GM18867 (cell line): ENCODE results near the gene FOXN3.

ENCODE experiments used
- ATAC-seq: cut with Tn5 transposase; IDR thresholded peaks from one replicate; pipeline ENCODE4 v1.9.1; 2021; ENCODE audit warnings: mild to moderate bottlenecking, moderate library complexity; ENCODE audit not compliant: unreplicated experiment

Gene FOXN3

DNA sequence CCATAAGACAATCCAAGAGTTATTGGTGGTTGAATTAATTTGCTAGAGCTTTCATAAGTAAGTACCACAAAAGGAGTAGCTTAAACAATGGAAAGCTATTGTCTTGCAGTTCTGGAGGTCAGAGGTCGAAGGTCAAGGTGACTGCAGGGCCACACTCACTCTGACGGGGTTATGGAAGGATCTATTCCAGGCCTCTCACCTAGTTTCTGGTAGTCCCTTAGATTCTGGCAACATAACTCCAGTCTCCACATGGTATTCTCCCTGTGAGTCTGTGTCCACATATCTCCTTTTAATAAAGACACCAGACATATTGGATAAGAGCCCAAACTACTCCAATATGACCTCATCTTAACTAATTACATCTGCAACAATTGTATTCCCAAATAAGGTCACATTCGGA is 273.4 kb downstream of the FOXN3 start:
- ATAC-seq, result no peak

DNA sequence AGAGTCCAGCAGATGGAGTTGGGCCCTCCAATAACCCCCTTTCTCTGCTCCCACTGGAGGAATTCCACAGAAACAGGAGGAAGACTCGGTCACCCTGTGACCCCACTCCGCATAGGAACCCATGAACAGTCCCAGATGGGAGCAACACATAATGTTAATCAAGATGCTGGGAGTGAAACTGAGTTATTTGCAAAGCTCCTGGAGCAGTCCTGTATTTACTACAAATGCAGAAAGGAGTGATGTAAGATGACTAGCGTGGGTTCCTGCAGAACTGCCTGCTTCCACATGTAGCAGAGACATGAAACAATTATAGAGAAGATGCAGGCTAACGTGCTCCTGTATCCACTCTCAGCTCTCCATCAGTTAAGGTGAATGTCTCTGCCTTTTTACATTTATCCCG is 274.7 kb downstream of the FOXN3 start:
- ATAC-seq, result no peak

DNA sequence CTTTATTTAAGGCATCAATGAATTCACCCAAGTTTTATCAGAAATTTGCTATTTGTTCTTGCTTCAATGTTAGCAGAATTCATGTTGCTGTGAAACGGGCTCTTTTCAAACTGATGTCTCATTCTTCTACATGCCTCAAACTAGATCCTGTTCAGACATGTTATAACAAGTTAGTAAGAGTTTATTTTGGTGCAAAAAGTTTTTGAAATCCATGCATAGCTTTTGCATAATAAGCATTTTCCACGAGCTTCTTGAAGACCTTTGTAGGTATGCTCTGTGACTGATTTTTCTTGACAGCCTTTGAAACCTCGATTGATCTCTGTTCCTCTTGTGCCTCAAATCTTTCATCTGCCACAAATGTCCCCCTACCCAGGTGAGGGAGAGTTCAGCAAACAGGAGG is 275.2 kb downstream of the FOXN3 start:
- ATAC-seq, result no peak

DNA sequence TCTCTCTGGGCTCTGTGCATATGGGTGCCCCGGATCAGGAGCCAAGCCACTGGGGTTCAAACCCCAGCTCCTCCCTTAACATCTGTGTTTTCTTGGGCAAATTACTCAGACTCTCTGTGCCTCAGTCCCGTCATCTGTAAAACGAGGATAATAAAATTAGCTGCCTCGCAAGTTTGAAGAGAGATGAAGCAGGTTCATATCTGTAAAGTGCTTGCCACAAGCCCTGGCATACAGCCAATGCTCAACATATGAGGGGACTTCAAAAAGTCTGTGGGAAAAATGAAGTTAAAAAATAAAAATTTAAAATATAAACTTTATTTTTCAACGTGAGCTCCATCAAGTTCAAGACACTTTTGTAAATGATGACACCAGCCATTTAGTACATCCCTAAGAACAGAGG is 276.7 kb downstream of the FOXN3 start:
- ATAC-seq, result no peak

DNA sequence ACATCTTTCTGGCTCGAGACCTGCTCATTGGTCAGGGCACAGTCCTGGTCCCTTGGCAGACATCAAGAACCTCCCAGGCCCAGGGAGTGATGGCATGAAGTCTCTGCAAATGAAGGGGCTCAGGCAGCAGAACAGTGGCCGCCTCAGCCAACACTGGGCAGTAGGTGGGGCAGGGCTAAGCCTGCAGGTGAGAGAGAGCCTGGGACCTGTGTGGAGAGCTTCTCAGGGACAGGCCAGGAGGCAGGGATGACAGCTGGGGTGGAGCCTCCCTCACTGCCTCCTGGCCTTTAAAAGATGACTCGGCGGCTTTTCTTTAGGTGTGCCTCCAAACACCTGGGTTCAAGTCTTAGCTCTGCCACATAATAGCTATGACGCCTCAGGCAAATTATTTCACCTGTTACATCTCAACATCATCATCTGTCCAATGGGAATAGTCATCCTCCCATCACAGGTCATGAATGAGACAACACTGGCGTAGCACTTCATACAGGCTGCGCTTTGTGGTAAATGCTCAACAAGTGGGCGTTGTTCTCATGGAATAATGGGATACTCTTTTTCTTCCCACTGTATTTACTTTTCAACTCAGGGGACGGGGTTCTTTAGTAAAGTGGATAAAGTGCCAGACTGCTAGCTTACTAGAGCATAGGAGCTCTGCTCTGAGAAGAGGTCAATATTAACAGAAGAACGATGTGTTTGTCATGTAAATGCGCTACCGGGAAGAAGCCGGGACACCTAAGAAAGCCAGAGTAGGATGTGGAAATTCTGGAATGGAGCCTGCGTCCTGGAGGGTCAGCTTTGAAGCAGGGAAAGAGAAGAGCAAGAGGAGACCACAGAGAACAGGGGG is 277.4 kb downstream of the FOXN3 start:
- ATAC-seq, result no peak

DNA sequence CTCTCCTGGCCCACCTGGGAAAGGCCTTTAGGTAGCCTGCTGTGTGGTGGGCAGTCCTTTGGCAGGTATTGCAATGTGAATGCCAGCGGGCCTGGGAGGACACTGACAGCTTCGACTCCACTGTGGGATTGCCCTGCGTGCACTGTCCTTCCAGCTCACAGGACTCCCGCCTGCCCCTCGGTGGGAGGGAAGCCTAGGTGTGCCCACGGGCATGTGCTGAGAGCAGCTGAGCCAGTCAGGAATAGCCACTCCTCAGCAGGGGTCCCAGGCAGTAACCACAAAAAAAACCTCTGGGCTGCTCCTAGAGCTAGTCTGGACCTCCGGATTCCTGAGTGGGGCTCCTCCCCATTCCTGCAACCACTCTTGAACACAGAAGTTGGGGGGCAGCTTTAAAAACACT is 278.2 kb downstream of the FOXN3 start:
- no peak for ATAC-seq

DNA sequence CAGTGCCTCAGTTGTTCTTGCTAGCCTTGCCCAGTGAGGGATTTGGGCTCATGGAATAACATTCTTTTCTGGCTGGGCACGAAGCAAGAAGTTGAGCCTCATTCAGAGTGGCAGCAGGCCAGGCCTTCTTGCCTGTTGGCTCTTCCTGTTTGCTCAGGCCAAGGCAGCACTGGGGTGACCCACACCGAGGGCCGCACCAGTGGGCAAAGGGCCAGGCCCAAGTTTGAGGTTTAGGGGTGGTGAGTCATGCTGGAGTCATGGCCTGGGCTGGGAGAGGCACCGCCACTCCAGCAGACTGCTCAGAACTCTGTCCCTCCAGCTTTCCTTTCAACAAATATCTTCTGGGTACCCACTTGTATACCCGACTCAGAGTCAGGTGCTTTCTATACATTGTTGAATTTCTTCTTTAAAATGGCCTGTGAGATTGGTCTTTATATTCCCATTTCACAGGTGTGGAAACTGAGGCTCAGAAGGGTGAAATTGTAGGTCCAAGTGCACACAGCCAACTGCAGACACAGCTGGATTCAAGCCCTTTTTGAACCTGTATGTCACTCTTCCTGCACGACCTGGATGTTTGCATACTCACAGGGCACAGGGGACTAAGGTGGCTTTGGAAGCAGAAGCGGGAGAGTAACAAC is 279.4 kb downstream of the FOXN3 start:
- ATAC-seq, result no peak

DNA sequence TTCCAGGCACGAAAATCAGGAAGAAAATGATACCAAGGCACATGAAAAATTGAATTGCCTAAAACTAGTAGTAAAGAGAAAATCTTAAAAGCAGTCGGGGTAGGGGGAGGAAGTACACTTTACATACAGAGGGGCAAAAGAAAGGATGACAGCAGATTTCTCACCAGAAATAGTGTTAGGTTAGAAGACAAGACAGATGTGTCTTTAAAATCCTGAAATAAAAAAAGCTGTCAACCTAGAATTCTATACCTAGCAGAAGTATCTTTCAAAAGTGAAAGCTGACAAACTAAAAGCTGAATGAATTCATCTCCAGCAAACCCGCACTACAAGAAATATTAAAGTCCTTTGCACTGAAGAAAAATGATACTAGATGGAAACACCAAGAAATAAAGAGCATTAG is 280.4 kb downstream of the FOXN3 start:
- no peak for ATAC-seq

DNA sequence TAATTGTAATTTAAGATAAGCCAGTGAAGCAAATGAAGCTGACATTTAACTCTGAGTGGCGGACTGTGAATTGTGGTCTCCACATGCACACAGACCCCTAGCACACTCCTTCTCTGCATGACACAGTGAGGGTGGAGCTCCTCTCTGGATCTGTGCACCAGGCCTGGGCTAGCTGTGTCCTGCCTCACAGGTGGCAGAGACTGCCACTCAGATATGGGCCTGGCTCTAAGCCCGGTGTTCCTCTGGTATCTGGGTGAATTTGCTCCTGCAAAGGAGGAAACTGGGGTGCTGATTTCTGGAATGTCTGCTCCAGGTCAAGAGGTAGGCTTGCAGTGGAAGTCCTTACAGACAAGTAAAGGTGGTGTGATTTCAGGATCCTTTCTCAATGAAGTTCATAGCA is 282.4 kb downstream of the FOXN3 start:
- no peak for ATAC-seq

DNA sequence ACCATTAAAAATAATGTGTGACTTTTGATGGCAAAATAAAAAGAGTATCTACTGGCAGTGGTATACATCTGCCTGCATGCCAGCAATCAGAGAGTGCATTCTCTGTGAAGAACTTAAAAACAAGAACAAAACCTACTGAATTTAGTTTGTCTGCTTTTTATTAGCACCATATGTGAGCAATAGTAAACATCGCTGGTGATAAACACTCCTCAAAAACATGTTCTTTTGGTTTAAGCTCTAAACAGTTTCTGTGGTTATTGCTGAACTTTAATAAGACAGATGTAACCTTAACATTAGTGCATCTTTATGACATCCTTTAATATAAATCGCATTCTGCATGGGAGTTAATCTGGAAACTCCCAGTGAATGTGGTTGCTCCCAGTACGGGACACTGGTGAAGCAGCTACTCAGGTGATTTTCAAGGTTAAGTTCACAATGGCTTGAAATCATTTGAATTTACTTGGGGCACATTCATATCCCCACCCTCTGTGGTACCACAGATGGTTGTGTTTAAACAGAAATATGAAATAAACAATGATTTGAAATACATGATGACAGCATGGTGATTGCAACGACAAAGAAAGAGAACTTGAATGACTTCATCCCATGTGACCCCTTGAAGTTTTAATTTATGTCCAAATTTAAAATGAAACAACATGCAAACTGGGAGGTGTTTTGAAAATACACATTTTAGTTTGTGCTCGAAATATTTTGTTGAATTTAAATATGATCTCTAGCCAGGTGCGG is 285.9 kb downstream of the FOXN3 start:
- ATAC-seq, result no peak

DNA sequence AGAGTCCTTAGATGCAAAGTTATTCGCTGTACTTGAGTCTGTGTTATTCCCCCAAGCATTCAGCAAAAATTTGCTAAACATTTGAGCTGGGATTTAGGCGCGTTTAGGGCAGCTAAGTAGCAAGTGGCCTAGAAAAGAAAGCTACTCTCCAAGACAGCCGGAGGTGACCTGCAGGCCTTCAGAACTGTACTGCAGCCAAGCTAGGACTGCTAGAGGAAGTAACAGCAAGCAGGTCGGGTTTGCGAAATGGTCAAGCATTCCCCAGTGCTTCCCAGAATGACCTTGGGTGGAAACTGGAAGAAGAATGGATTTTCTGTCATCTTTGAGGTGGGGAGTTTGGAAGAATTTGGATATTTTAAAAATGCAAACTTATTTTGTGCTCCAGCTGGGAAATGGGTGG is 287.5 kb downstream of the FOXN3 start:
- ATAC-seq, result no peak

DNA sequence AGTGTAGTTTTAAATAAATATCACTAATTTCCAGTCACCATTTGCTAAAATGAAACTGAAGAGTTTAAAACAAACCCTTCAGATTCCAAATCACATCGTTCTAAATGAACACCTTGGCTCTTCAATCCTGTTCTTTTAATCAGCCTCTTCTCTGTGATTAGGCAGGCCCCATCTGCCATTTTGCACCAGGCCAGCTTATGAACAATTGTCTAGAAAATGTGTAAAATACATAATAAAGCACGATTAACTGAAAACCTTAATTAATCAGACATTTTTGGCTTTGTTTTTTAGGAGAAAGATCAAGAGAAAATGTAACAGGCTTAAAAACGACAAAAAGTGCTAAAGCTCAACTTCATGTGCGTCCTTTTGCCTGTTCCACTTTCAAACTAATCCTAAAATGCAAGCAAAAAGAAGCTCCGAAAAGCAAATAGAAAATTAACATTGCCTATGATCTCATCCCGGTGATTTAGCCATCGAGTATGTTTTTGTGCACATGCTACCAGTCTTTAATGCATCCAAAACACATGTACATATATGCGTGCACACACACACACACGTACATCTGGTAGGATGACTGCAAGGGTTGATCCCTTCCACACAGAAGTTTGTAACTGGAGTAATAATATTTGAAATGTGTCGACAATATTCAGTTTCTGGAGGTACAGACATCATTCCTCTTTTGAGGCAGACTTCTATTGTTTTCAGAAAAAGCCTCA is 288.6 kb downstream of the FOXN3 start:
- no peak for ATAC-seq

DNA sequence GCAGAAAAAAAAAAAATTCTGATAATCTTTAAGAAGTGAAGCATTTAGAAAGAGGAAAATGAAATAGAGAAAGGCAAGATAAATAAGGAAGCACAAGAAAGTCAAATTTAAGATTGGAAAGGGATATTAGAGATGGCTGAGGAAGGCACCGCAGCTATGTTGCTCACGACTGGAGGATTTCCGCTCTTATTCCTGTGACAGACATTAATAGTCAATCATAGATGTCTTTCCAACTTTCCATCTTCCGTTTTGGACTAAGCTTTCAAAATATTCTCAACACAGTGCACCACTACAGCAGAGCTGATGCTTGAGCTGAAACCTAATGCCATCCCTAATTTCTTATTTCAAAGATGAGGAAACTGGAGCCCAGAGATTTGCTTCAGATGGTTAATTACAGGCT is 290.6 kb downstream of the FOXN3 start:
- ATAC-seq, result no peak

DNA sequence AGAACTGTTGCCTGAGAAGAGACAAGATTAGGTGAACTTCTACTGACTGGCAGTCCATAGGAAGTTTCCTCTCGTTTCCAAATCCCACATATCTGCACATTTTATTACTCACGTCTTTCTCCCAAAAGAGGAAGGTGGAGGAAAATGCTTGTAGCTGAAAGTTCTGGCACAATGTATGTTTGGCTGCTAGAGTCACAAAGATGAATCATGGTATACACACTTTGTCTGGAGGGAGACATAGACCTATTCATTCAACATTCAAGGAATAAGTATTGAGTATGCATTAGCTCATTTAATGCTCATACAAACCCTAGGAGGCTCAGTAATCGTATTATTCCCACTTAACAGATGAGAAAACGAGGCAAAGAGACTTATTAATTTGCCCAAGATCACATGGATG is 291.8 kb downstream of the FOXN3 start:
- no peak for ATAC-seq

DNA sequence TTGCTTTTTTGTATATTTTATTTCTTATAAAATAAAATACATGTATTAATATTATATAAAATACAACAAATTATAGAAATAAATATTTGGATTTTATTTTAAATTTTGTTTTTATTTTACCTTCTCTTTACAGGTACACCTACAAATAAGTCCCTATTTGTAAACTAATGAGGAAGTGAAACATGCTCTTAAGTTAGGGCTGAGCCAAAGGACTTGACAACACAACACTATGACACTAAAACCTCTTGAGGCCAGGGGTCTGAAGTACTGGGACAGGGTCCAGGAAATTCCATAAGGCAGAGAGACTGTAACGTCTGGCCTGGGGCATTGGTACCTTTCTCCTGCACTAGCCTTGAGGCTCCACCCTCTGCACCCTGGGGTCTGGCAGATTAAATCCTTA is 293.2 kb downstream of the FOXN3 start:
- peak; percentile 46 for ATAC-seq

DNA sequence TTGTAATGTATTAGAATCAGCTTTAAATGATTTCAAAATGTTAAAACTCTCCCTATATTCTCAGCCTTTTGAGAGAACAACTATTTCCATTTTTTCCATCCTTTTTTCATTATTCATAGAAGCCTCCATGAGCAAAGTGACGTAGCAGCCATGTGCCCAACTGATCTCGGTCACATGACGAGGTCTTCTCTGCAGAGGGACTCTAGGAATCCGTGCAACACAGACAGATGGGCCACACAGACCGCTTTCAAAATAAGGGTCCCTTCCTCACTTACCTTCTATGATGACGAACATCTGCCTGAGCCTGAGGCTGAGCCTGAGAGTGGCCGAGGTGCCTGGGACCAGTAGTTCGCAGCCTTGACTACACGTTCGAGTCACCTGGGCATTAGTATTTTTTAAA is 293.8 kb downstream of the FOXN3 start:
- ATAC-seq, result no peak

DNA sequence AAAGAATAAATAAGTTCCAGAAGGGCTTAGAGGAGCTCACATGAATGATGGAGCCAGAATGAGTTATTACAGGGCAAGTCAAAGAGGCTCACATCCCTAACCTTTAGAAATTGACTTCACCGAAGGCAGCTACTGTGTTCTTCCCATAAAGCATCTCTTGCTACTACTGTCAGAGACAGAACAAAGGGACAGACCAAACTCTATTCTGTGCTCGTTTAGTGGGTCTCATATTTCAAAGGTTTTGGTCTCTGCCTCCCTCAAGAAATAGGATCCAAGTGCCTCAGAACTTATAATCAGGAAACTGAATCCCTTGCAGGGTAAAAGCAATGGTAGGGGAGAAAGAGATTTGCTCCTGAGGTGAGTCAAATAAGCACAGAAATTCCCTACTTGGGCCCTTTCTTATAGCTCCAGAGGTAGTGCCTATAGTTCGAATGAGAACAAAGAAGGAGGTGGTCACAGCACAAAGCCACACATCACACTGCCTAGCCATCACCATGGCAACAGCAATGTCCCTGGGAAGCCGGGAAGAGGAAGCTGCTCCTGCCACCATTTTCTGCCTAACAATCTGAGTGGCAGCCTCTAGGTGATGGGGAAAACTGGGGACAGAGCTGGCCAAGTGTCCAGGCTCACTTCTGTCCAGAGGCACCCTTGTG is 294.9 kb downstream of the FOXN3 start:
- ATAC-seq, result no peak

DNA sequence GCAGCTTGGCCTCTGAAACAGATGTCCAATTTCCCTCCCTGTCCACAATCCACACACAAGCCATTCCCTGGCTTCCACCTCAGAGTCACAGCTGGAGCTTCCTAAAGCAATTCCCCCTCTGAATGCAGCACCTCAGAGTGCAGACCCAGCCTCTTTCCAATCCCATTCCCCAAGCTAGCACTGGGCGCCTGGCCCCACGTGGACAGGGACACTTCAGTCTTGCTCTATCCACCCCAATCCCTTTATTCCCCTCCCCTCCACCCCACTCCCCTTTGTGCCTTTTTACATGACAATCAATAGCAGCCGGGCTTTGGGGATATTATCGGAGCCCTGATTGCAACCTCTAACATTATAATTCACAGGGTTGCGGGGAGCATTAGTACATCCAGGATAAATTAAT is 300.0 kb downstream of the FOXN3 start:
- no peak for ATAC-seq

DNA sequence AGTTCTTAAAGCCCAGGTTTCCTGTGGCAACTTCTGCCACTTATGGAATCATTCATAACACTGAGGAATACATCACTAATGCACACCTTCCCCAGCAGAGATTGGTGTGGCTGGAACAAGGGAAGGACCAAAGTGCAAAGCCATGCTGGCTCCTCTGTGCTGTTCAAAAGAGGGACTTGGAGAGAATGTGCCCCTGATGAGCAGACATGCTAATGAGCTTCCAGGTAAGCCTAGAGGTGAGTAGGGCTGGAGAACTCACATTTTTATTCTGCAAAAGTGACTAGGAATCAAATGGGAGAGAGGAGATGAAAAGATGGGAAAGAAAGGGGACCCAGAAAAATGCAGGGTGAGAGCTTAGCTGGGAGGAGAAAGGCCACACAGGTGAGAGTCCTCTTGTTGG is 302.9 kb downstream of the FOXN3 start:
- ATAC-seq, result no peak

DNA sequence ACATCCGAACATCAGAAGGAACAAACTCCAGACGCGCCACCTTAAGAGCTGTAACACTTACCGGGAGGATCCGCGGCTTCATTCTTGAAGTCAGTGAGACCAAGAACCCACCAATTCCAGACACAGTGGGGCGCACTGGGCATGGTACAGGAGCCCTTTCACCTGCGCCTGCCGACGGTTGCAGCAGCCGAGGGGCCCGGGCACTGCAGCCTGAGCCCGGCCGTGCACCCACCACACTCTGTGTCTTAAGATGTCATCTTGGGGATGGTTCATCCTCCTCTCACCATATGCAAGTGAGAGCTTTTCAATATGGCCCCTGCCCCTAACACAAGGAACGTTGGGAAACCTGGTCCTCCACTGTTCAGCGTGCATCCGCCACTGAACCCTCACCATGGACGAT is 304.3 kb downstream of the FOXN3 start:
- no peak for ATAC-seq
